HG03457 (cell line): ENCODE data around the gene HMGB2.

Experiments
- ATAC-seq: cut with Tn5 transposase; IDR thresholded peaks from one replicate; pipeline ENCODE4 v1.9.1; 2021; ENCODE audit warnings: moderate number of reproducible peaks; ENCODE audit not compliant: unreplicated experiment

HMGB2 gene

DNA sequence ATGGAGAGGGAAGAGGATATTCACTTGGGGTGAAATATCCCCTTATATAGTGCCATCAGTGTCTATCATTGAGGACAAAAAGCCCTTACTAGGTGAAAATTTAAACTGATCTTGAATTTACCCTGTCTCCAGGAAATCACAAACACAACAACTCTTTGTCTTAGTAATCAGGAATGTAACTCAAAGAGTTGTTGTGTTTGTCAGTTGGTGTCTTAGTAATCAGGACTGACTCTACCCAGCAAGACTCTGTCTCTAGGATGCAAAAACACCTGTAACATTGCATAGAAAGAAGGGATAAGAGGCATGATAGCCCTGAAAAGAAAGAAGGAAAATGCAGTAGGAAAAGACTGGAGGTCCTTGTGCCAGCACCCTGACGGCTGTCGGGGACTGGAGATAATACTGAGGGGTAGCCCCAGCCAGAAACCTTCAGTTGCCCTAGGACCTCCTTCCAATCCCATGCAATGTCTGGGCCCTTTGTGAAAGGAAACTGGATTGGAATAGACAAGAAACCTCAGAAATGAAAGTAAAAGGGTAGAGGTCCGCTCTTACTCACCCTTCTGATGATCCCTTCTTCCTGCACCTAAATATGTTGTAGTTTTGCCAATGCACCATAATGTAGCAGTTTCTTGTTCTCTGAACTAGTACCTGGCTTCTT, 45.3 kb downstream of the HMGB2 start:
- ATAC-seq, result no peak

DNA sequence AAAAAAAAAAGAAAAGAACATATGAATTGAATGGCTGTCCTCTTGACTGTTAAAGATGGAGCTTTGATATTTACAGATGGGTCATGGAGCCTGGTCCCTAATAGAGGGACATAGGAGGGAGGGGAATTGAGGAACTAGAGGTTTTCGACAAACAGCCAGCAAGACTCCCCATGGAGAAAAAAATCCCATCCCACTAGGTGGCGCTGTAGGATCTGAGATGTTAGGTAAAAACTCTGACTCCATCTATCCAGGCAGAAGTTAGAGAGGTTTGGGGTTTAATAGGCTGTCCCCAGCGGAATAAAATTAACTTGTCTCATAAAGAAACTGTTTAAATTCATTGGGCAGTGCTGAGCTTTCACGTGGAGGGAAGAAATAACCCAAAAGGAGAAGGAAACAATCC, 45.9 kb downstream of the HMGB2 start:
- ATAC-seq, result no peak

DNA sequence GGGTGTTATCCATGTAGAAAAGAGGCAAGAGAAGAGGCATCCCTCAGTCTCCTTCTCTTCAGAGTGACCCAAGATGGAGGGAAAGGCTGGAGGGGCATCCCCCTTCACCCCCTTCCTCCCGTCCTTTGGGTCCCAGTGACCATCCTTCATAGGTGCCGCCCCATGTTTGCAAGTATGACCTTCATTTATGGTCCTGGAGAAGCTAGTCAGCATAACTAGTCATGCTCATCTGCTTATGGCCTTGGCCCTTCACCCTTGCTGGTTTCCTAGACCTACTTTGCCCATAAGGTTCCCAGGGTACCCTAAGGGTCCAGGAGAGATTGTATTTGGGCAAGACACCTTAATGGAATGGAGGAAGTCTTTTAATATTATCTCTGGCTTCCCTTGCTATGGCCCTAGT, 46.7 kb downstream of the HMGB2 start:
- ATAC-seq, result no peak

DNA sequence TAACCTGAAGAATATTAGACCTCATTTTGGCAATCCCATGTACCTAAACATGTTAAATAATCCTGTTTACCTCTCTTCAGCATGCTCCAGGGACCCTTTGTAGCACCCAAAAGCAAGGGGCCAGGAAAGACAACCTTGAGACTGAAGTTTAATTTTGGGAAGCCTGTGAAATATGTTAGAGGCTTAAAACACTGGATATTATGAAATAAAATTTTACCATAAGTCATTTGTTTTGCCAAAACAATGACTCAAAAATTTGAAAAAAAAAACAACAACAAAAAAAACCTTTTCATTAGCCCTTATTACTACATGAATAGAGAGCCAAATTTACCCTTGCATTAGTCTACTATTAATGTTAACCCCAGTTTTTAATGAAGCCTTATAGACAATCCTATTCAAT, 49.7 kb downstream of the HMGB2 start:
- no peak for ATAC-seq

DNA sequence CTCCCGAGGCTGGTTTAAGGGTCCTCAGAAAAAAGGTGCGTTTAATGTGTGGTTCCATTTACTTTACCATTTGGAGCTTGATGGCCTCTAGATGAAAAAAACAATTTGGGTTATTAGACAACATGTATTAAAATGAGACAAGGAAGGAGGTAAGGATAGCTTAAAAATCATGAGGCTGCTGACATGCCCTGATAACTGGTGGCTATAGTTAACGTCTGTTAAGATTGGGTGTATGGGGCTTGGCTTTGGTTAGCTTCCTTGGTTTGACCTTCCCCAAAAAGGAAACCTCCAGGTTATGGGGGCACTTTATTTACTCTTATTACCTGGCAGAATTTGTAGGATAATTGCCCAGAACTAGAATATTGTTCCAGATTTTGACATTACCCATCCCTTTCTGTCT, 51.5 kb downstream of the HMGB2 start:
- no peak for ATAC-seq

DNA sequence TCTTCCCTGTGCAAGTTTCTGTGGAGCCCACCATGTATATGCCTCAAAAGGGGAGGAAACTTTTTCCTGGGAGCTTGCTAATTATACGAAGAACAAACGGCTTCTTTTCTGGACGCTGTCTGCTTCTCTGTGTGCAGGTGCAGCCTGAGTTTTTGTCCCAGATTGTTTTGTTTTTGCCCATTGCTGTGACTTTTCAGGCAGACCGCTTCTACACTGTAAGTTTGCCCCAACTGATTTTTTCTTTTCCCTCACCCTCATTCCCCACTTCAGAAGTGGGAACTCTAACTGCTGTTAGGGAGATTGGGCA, 51.9 kb downstream of the HMGB2 start:
- ATAC-seq, result no peak

DNA sequence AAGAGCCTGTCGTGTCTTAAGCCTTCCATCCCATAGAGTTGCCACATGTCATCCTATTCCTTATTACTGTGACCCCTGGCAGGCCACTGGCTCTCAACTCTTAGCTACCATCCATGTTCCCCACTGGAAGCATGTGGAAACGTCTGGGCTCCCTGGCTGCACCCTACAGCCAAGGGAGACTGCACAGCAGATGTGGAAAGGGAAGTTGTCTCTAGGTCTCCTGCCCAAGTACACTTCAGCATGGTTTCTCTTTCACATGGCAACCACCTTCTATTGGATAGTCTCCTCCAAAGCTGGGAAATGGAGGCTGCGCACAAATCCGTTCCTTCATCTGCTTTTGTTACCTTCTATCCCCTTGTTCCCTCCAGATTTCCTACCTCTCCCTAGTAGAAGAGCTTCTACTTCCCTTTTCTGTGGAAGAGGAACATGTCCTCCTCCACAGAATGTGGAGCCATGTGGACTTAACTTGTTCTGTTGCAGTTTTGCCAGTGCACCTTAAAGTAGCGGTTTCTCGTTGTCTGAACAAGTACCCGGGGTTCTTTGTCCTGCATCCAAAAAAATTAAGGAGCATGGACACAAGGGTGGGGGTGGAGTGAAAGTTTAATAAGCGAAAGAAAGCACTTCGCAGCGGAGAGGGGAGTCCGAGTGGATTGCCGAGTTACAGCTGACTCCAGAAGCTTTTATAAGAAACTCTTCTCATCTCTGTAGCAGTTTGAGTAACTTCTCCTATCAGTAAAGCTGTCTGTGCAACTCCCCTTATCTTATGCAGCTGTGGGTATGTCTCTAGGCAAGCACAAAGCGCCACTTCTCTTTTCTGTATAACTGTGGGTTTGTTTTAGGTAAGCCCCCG, 52.5 kb downstream of the HMGB2 start:
- no peak for ATAC-seq
